K562 (cell line): ENCODE measurements around the gene UBR3. TPM values are rescaled to one million over a fixed set of nuclear protein-coding genes. Genes with fewer than 3 reads are reported as not detected.

Experiments used
- CAMTA2 ChIP-seq: fragments of 250-450 bp; sonication (Bioruptor Pico); conservative IDR thresholded peaks from 2 replicates; pipeline ENCODE4 v1.5.1; 2022
- CEBPB ChIP-seq: fragments of 450-650 bp; IDR thresholded peaks from 2 replicates; pipeline ENCODE4 v1.6.1; 2016; ENCODE audit warnings: missing genetic modification characterization, missing compliant biosample characterization
- CHD4 ChIP-seq: fragments of 200-600 bp; sonication (generic); IDR thresholded peaks from 3 replicates; pipeline ENCODE4 v1.6.1; 2012; ENCODE audit warnings: low read depth, mild to moderate bottlenecking, mixed read lengths, low read length, inconsistent platforms; ENCODE audit not compliant: insufficient read depth, insufficient replicate concordance, poor library complexity, severe bottlenecking
- CREB1 ChIP-seq, 2 experiments: sonication (generic) in 1 of 2; formaldehyde crosslinking in 1 of 2; IDR thresholded peaks; 2 replicates each; pipeline versions ENCODE4 v1.6.1 to v1.8.0; 2012 to 2022; ENCODE audit warnings: inconsistent platforms in 1 of 2, mild to moderate bottlenecking in 1 of 2, missing genetic modification reagents in 1 of 2, moderate library complexity in 1 of 2
- DPF2 ChIP-seq: fragments of 450-650 bp; IDR thresholded peaks from 2 replicates; pipeline ENCODE4 v1.6.1; 2016
- GATAD2A ChIP-seq: fragments of 450-650 bp; IDR thresholded peaks from 2 replicates; pipeline ENCODE4 v1.6.1; 2017
- HDGF ChIP-seq: fragments of 450-650 bp; IDR thresholded peaks from 2 replicates; pipeline ENCODE4 v1.6.1; 2016
- HIVEP1 ChIP-seq: fragments of 250-450 bp; sonication (Bioruptor Pico); IDR thresholded peaks from 2 replicates; pipeline ENCODE4 v1.4.0; 2020; ENCODE audit warnings: mild to moderate bottlenecking
- KAT8 ChIP-seq: fragments of 450-650 bp; IDR thresholded peaks from 2 replicates; pipeline ENCODE4 v1.6.1; 2016; ENCODE audit warnings: low read depth, mild to moderate bottlenecking
- KLF10 ChIP-seq: fragments of 250-450 bp; sonication (Bioruptor Pico); IDR thresholded peaks from 2 replicates; pipeline ENCODE4 v1.6.1; 2021; ENCODE audit warnings: matching md5 sums
- LARP7 ChIP-seq: fragments of 450-650 bp; IDR thresholded peaks from 2 replicates; pipeline ENCODE4 v1.6.1; 2016
- NFIC ChIP-seq: fragments of 450-650 bp; IDR thresholded peaks from 2 replicates; pipeline ENCODE4 v1.6.1; 2017; ENCODE audit warnings: mild to moderate bottlenecking, inconsistent platforms
- PHB2 ChIP-seq: fragments of 450-650 bp; IDR thresholded peaks from 2 replicates; pipeline ENCODE4 v1.6.1; 2017; ENCODE audit warnings: low read depth
- POLR2AphosphoS2 ChIP-seq: IDR thresholded peaks from 2 replicates; pipeline ENCODE4 v1.6.1; 2012; ENCODE audit warnings: low read length, improper control_type of control experiment
- RB1 ChIP-seq: fragments of 450-650 bp; IDR thresholded peaks from 2 replicates; pipeline ENCODE4 v1.6.1; 2017; ENCODE audit warnings: low read depth, mild to moderate bottlenecking
- RBM39 ChIP-seq: fragments of 200-400 bp; formaldehyde crosslinking; optimal IDR thresholded peaks from 2 replicates; pipeline ENCODE3; 2018; ENCODE audit warnings: low read depth, low read length
- SNIP1 ChIP-seq: fragments of 450-650 bp; IDR thresholded peaks from 2 replicates; pipeline ENCODE4 v1.7.1; 2017; ENCODE audit warnings: low read depth, mild to moderate bottlenecking
- SRSF7 ChIP-seq: fragments of 200-400 bp; formaldehyde crosslinking; optimal IDR thresholded peaks from 2 replicates; pipeline ENCODE3; 2017; ENCODE audit warnings: mild to moderate bottlenecking, low read depth, low read length
- SRSF9 ChIP-seq: fragments of 200-400 bp; formaldehyde crosslinking; IDR thresholded peaks from 2 replicates; pipeline ENCODE4 v1.6.1; 2017; ENCODE audit warnings: low read depth, low read length, borderline replicate concordance
- STAG1 ChIP-seq: sonication (generic); formaldehyde crosslinking; IDR thresholded peaks from 2 replicates; pipeline ENCODE4 v1.5.0; 2020; ENCODE audit warnings: missing genetic modification reagents, borderline replicate concordance
- TFAP4 ChIP-seq: sonication (generic); formaldehyde crosslinking; IDR thresholded peaks from 2 replicates; pipeline ENCODE4 v1.8.0; 2022; ENCODE audit warnings: missing genetic modification reagents, mild to moderate bottlenecking, moderate library complexity, borderline replicate concordance
- THRAP3 ChIP-seq: fragments of 450-650 bp; IDR thresholded peaks from 2 replicates; pipeline ENCODE4 v1.6.1; 2016; ENCODE audit warnings: mild to moderate bottlenecking, inconsistent platforms, borderline replicate concordance
- ZNF263 ChIP-seq: sonication (generic); formaldehyde crosslinking; IDR thresholded peaks from 2 replicates; pipeline ENCODE4 v1.8.0; 2022; ENCODE audit warnings: mild to moderate bottlenecking, missing genetic modification reagents, borderline replicate concordance
- ZNF717 ChIP-seq: fragments of 250-450 bp; sonication (Bioruptor Pico); IDR thresholded peaks from 2 replicates; pipeline ENCODE4 v1.5.0; 2021
- polyA plus RNA-seq, 8 experiments: library from polyadenylated mRNA; depleted of rRNA in 4 of 8; stranded (reverse) in 5 of 8; unstranded in 3 of 8; fragments of >200 nt; fragmentation: Nextera tagmentation in 2 of 8; fragmentation: Illumina TruSeq in 1 of 8; extraction: Ambion mirVana in 2 of 8; extraction: Trizol in 1 of 8; gene quantifications; 2 replicates each; pipeline versions ENCODE4 v1.2.1 to v1.2.3, GENCODE V29; 2011 to 2014; ENCODE audit warnings: inconsistent platforms in 1 of 8, missing spikeins in 1 of 8
- total RNA-seq, 7 experiments: library from RNA; depleted of rRNA in 6 of 7; stranded (reverse); fragments of >200 nt in 6 of 7; fragmentation: Illumina TruSeq in 2 of 7; extraction: Trizol in 2 of 7; gene quantifications; 2 replicates each; pipeline versions ENCODE4 v1.2.1 to v1.2.3, GENCODE V29; 2011 to 2021; ENCODE audit warnings: low replicate concordance in 1 of 7
- TF ChIP-seq, protein P1 (sequence below), 2 experiments: IDR thresholded peaks; 2 replicates each; pipeline ENCODE4 v1.6.1; 2011; ENCODE audit warnings: borderline replicate concordance in 1 of 2, control low read depth in 1 of 2, low read depth in 1 of 2, low read length in 1 of 2, mild to moderate bottlenecking in 1 of 2, mixed read lengths in 1 of 2, moderate library complexity in 1 of 2; ENCODE audit not compliant: insufficient read depth in 1 of 2, insufficient read length in 1 of 2, poor library complexity in 1 of 2, severe bottlenecking in 1 of 2; ENCODE audit errors: extremely low read depth in 1 of 2
- TF ChIP-seq, protein P2 (sequence below): IDR thresholded peaks from 2 replicates; pipeline ENCODE4 v1.6.1; 2014; ENCODE audit warnings: antibody characterized with exemption
- TF ChIP-seq, protein P3 (sequence below), 2 experiments: fragments of 250-450 bp in 1 of 2; fragments of 450-650 bp in 1 of 2; sonication (Bioruptor Pico) in 1 of 2; IDR thresholded peaks; 2 replicates each; pipeline versions ENCODE4 v1.6.1 to v1.8.0; 2016 to 2021; ENCODE audit warnings: mild to moderate bottlenecking in 2 of 2, moderate library complexity in 2 of 2, missing compliant biosample characterization in 1 of 2, missing genetic modification characterization in 1 of 2

Gene UBR3
- total and polyA plus RNA-seq, 9 of the 15 experiments (the other 6 are each of a cell fraction or from before 2014, with no cell fraction given): 14.4 to 63.5 (median 40.4) TPM

DNA sequence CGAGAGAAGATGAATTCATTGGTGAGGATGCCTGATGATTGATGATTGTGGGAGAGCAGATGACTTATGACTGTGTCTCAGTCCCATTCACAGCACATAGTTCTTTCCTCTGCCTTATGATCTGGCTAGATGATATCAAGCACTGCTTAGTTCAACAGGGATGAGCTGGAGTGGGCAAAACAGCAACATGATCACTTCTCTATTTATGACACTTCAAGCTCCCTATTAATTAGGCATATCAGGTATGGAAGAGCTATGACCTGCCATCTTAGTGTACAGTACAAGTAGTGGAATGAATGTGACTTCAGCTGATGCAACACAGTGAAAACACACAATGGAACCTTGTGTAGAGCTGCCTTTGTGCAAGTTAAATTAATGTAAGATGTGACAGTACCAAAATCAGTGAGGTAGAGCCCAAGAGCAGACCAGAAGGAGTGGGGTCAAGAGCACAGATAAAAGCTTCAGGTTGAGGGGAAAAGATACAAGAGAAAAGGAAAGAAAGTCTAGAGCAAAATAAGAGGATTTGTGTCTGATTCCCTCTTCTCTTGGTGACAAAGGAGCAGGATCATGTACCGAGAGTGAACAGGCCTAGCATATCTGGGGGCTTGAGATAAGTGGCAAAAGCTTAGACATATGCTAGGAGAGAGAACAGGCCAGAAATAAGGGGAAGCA is 257.7 kb downstream of the UBR3 start (continued):
- TF ChIP-seq, protein P1, sequence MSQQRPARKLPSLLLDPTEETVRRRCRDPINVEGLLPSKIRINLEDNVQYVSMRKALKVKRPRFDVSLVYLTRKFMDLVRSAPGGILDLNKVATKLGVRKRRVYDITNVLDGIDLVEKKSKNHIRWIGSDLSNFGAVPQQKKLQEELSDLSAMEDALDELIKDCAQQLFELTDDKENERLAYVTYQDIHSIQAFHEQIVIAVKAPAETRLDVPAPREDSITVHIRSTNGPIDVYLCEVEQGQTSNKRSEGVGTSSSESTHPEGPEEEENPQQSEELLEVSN (IDR thresholded peaks at IDR 0.05; ENCODE audit: borderline replicate concordance in 1 of 2, extremely low read depth in 1 of 2, insufficient read depth in 1 of 2, insufficient read length in 1 of 2, low read depth in 1 of 2, low read length in 1 of 2, poor library complexity in 1 of 2, severe bottlenecking in 1 of 2): no peak
- TF ChIP-seq STAG1 (no peak), NFIC (no peak), KAT8 (no peak), LARP7 (no peak), GATAD2A (no peak), THRAP3 (no peak), CEBPB (tag) (peak; percentile 56; the same call in 1 of the 2 replicates), HIVEP1 (CRISPR knock-in tag) (no peak), RB1 (no peak), SRSF7 (no peak), CREB1 (IDR thresholded peaks at IDR 0.05) (no peak), CREB1 (CRISPR knock-in tag; IDR thresholded peaks at IDR 0.05) (no peak), CAMTA2 (CRISPR knock-in tag) (no peak), DPF2 (peak; percentile 70; the same call in 1 of the 2 replicates), ZNF263 (CRISPR knock-in tag) (no peak), ZNF717 (no peak), RBM39 (no peak), TFAP4 (CRISPR knock-in tag) (no peak), KLF10 (CRISPR knock-in tag) (no peak), SRSF9 (no peak), HDGF (no peak), PHB2 (no peak), SNIP1 (no peak), CHD4 (no peak), POLR2AphosphoS2 (no peak)
- TF ChIP-seq, protein P2, sequence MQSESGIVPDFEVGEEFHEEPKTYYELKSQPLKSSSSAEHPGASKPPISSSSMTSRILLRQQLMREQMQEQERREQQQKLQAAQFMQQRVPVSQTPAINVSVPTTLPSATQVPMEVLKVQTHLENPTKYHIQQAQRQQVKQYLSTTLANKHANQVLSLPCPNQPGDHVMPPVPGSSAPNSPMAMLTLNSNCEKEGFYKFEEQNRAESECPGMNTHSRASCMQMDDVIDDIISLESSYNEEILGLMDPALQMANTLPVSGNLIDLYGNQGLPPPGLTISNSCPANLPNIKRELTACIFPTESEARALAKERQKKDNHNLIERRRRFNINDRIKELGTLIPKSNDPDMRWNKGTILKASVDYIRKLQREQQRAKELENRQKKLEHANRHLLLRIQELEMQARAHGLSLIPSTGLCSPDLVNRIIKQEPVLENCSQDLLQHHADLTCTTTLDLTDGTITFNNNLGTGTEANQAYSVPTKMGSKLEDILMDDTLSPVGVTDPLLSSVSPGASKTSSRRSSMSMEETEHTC: no peak
- TF ChIP-seq, protein P3, sequence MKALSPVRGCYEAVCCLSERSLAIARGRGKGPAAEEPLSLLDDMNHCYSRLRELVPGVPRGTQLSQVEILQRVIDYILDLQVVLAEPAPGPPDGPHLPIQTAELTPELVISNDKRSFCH (CRISPR knock-in tag; IDR thresholded peaks at IDR 0.05): no peak
- TF ChIP-seq, protein P3 (tag; IDR thresholded peaks at IDR 0.05): peak; percentile 89
